ENCODE measurements around the gene BMS1.
"Not testable (repeated sequence)": the region's sequence is repeated elsewhere in the genome, so short reads cannot be mapped to it uniquely, and the experiment has no call there.

The BMS1 gene

DNA sequence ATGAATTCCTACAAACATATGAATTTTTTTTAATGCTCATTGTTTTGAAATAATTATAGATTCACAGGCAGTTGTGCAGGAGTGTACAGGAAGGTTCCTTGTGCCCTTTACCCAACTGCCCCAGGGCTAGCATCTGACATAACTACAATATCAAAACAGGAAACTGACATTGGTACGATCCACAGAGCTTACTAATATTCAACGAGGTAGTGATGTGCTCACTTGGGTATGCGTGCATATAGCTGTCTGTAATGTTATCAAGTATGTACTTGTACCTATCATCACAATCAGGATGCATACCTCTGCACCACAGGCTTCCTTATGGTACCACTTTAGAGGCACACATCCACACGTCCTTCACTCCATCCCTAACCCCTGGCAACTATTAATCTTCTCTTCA, 68.3 kb downstream of the BMS1 start:
- in situ Hi-C loops (cut with MboI; ENCODE audit: low pct_unique_long_range_greater_than_20kb, low sequenced_read_pairs, unreplicated experiment): no loop called here
- TF ChIP-seq, protein P1, sequence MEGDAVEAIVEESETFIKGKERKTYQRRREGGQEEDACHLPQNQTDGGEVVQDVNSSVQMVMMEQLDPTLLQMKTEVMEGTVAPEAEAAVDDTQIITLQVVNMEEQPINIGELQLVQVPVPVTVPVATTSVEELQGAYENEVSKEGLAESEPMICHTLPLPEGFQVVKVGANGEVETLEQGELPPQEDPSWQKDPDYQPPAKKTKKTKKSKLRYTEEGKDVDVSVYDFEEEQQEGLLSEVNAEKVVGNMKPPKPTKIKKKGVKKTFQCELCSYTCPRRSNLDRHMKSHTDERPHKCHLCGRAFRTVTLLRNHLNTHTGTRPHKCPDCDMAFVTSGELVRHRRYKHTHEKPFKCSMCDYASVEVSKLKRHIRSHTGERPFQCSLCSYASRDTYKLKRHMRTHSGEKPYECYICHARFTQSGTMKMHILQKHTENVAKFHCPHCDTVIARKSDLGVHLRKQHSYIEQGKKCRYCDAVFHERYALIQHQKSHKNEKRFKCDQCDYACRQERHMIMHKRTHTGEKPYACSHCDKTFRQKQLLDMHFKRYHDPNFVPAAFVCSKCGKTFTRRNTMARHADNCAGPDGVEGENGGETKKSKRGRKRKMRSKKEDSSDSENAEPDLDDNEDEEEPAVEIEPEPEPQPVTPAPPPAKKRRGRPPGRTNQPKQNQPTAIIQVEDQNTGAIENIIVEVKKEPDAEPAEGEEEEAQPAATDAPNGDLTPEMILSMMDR (IDR thresholded peaks at IDR 0.05; ENCODE audit: extremely low read depth, insufficient read depth, missing control alignments): no peak

DNA sequence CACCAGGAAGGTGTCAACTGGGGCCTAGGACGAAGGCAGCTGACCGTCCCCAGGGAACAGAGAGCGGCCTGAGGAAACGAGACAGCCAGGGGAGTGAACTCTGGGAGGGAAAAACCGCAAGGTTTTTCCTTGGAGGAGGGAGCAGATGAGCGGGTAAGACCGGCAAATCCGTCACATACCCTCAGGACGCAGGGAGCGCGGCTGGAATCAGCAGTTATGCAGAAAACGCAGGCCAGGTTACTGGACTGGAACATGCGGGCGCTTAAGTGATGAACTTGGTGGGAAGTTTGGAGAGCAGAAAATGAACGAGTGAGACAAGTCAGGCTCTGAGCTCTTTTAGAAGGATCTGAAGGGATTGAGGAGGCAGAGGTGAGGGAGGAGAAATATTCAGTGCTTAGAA, 76.7 kb downstream of the BMS1 start:
- DNase-seq (ENCODE audit: low spot score): no peak

More for the DNA sequence above, 68.3 kb downstream of the BMS1 start:
- no peak for DNase-seq (ENCODE audit: low spot score)

DNA sequence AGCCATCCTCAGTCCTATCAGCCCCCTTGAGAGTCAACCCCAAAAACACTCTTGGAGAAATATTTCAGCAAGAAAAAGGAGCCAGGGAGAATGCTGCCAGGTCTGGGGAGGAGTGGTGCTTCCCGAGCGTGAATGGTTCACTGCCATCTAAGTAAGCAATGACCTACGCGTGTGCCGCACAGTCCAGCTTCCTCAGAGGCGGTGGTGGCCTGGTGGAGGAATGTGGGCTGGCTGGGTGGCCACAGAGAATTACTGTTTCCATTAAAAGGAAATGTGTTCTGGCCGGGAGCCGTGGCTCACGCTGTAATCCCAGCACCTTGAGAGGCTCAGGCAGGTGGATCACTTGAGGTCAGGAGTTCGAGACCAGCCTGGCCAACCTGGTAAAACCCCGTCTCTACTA, 77.4 kb downstream of the BMS1 start:
- DNase-seq (ENCODE audit: low spot score); in situ Hi-C loops (cut with MboI; ENCODE audit: low pct_unique_long_range_greater_than_20kb, low sequenced_read_pairs, unreplicated experiment): not testable (repeated sequence)

More for the DNA sequence above, 76.7 kb downstream of the BMS1 start:
- in situ Hi-C loops (cut with MboI; ENCODE audit: low pct_unique_long_range_greater_than_20kb, low sequenced_read_pairs, unreplicated experiment): no loop called here
- TF ChIP-seq, protein P1 (IDR thresholded peaks at IDR 0.05; ENCODE audit: extremely low read depth, insufficient read depth, missing control alignments): no peak

GRCh38 chr10:42862801-42863200, 80.2 kb downstream of the BMS1 start:
- DNase-seq (ENCODE audit: low spot score); in situ Hi-C loops (cut with MboI; ENCODE audit: low pct_unique_long_range_greater_than_20kb, low sequenced_read_pairs, unreplicated experiment): not testable (repeated sequence)

- TF ChIP-seq, protein P1 (IDR thresholded peaks at IDR 0.05; ENCODE audit: extremely low read depth, insufficient read depth, missing control alignments): peak; percentile 5
- no peak for DNase-seq (ENCODE audit: low spot score)
- in situ Hi-C loops (cut with MboI; ENCODE audit: low pct_unique_long_range_greater_than_20kb, low sequenced_read_pairs, unreplicated experiment): no loop called here
Observed at GRCh38 chr10:42864575-42864974, 82.0 kb downstream of the BMS1 start.

GRCh38 chr10:42865716-42866114, 83.1 kb downstream of the BMS1 start:
- no peak for DNase-seq (ENCODE audit: low spot score)
- in situ Hi-C loops (cut with MboI; ENCODE audit: low pct_unique_long_range_greater_than_20kb, low sequenced_read_pairs, unreplicated experiment): no loop called here
- TF ChIP-seq, protein P1 (IDR thresholded peaks at IDR 0.05; ENCODE audit: extremely low read depth, insufficient read depth, missing control alignments): no peak

GRCh38 chr10:42866115-42866995, 83.8 kb downstream of the BMS1 start:
- in situ Hi-C loops (cut with MboI; ENCODE audit: low pct_unique_long_range_greater_than_20kb, low sequenced_read_pairs, unreplicated experiment): no loop called here
- peak; percentile 75 for DNase-seq (ENCODE audit: low spot score)
- TF ChIP-seq, protein P1 (IDR thresholded peaks at IDR 0.05; ENCODE audit: extremely low read depth, insufficient read depth, missing control alignments): peak; percentile 71

All from GM13977 (cell line).